Measurements from ENCODE around the gene TOPBP1. TPM values are rescaled to one million over a fixed set of nuclear protein-coding genes. Genes with fewer than 3 reads are reported as not detected.

The TOPBP1 gene
- total RNA-seq, 1 donor: 33.7 TPM

DNA sequence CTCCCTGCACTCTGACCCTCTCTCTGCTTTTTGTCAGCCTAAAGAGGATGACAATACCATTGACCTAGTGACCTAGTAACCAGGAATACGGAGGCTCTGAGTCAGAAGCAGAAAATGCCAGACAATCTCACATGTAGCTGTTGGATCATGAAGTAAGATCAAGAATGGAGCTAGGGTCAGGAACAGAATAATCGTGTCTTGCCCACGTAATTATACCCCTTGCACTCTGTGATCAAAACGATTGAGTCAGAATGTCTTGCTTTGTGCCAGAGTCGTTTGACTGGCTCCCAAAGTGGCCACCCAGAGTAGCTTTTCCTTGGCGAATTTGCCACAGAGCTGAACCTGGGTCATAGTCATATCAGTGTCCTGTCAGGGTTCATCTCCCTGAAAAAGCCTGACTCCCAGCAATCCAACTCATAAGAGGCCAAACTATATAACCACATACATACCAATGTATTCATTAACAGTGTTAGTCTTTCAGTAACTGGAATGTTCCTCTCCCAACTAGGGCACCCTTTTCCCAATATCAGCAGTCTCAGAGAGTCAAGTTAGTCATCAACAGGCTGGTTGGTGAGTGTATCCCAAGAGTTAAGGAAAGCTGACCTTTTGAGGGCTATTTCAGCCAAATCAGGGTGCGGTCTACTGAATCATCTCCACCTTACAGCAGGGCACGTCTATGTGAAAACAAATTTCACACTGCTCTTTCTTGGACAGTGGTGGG lies 93.3 kb downstream of the TOPBP1 start:
- Histone ChIP-seq H3K4me2 (ENCODE audit: insufficient read depth, low read length) (peak overlapping the region; percentile 21), H3K79me2 (ENCODE audit: insufficient read depth, low read length) (no peaks in the 10 kb centered on the region), H3K9me3 (ENCODE audit: low read depth, low read length) (no peaks in the 10 kb centered on the region), H3K27me3 (ENCODE audit: insufficient read depth, low read length) (no peaks in the 10 kb centered on the region), H3K4me1 (ENCODE audit: insufficient read depth, low read length) (peaks cover 47% of the 10 kb centered on the region), H2AFZ (ENCODE audit: low read length) (no peak overlapping the region), H3K36me3 (ENCODE audit: insufficient read depth, low read length) (no peaks in the 10 kb centered on the region), H3K27ac (ENCODE audit: low read depth, low read length) (peak overlapping the region; percentile 64), H4K20me1 (ENCODE audit: insufficient read depth, low read length) (no peaks in the 10 kb centered on the region), H3K4me3 (ENCODE audit: insufficient read depth, low read length) (no peak overlapping the region)
- DNase-seq (ENCODE audit: insufficient read length, low spot score, missing footprints): peak; percentile 91
- TF ChIP-seq, protein P1, sequence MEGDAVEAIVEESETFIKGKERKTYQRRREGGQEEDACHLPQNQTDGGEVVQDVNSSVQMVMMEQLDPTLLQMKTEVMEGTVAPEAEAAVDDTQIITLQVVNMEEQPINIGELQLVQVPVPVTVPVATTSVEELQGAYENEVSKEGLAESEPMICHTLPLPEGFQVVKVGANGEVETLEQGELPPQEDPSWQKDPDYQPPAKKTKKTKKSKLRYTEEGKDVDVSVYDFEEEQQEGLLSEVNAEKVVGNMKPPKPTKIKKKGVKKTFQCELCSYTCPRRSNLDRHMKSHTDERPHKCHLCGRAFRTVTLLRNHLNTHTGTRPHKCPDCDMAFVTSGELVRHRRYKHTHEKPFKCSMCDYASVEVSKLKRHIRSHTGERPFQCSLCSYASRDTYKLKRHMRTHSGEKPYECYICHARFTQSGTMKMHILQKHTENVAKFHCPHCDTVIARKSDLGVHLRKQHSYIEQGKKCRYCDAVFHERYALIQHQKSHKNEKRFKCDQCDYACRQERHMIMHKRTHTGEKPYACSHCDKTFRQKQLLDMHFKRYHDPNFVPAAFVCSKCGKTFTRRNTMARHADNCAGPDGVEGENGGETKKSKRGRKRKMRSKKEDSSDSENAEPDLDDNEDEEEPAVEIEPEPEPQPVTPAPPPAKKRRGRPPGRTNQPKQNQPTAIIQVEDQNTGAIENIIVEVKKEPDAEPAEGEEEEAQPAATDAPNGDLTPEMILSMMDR (IDR thresholded peaks at IDR 0.05; ENCODE audit: extremely low read depth, low read depth, low read length): no peak

DNA sequence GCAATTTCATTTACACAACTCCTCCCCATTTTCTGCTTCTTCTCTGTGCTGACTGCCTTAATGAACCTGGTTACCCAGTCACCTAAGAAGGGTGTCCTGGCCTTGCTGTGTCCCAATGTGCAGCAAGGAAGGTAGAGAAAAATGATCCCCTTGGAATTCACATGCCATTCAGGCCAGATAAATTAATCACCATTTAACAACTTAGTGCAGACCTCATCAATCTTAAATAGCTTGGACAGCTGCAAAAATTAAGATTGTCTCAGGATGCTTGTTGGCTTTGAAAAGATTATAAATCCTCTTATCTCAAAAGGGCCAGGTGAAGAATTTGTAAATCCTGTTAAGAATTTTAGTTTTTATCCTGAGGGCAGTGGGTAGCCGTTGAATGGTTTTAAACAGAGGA lies 97.9 kb downstream of the TOPBP1 start:
- no peak overlapping the region for H3K27ac ChIP-seq (ENCODE audit: low read depth, low read length)
- H3K9me3 ChIP-seq (ENCODE audit: low read depth, low read length): no peaks in the 10 kb centered on the region
- H3K36me3 ChIP-seq (ENCODE audit: insufficient read depth, low read length): no peaks in the 10 kb centered on the region
- H3K4me3 ChIP-seq (ENCODE audit: insufficient read depth, low read length): no peak overlapping the region
- H3K27me3 ChIP-seq (ENCODE audit: insufficient read depth, low read length): no peaks in the 10 kb centered on the region
- H2AFZ ChIP-seq (ENCODE audit: low read length): no peak overlapping the region
- TF ChIP-seq, protein P1 (IDR thresholded peaks at IDR 0.05; ENCODE audit: extremely low read depth, low read depth, low read length): no peak
- no peak overlapping the region for H3K4me2 ChIP-seq (ENCODE audit: insufficient read depth, low read length)
- no peaks in the 10 kb centered on the region for H4K20me1 ChIP-seq (ENCODE audit: insufficient read depth, low read length)
- peaks cover 17% of the 10 kb centered on the region for H3K4me1 ChIP-seq (ENCODE audit: insufficient read depth, low read length)
- H3K79me2 ChIP-seq (ENCODE audit: insufficient read depth, low read length): no peaks in the 10 kb centered on the region
- no peak for DNase-seq (ENCODE audit: insufficient read length, low spot score, missing footprints)

DNA sequence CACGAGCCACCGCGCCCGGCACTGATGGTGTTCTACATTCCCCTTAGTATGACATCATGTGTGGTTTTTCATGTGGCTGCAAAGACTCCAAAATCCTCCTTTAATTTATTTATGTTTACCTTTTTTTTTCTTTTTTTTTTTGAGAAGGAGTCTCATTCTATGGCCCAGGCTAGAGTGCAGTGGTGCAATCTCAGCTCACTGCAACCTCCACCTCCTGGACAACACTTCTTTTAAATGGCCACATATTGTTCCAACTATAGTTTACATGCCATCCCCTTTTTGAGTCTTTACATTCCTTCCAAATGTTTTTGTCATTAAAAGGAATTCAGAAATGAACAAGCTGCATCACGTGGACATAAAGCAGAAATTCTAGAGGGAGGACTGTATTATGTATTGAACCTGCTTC lies 98.6 kb downstream of the TOPBP1 start:
- TF ChIP-seq, protein P1 (IDR thresholded peaks at IDR 0.05; ENCODE audit: extremely low read depth, low read depth, low read length): no peak
- H2AFZ ChIP-seq (ENCODE audit: low read length): no peak overlapping the region
- H3K27ac ChIP-seq (ENCODE audit: low read depth, low read length): no peak overlapping the region
- H3K4me3 ChIP-seq (ENCODE audit: insufficient read depth, low read length): no peak overlapping the region
- no peaks in the 10 kb centered on the region for H3K36me3 ChIP-seq (ENCODE audit: insufficient read depth, low read length)
- H3K4me2 ChIP-seq (ENCODE audit: insufficient read depth, low read length): no peak overlapping the region
- H4K20me1 ChIP-seq (ENCODE audit: insufficient read depth, low read length): no peaks in the 10 kb centered on the region
- DNase-seq (ENCODE audit: insufficient read length, low spot score, missing footprints): no peak
- peaks cover 11% of the 10 kb centered on the region for H3K4me1 ChIP-seq (ENCODE audit: insufficient read depth, low read length)
- H3K79me2 ChIP-seq (ENCODE audit: insufficient read depth, low read length): no peaks in the 10 kb centered on the region
- no peaks in the 10 kb centered on the region for H3K9me3 ChIP-seq (ENCODE audit: low read depth, low read length)
- H3K27me3 ChIP-seq (ENCODE audit: insufficient read depth, low read length): no peaks in the 10 kb centered on the region

DNA sequence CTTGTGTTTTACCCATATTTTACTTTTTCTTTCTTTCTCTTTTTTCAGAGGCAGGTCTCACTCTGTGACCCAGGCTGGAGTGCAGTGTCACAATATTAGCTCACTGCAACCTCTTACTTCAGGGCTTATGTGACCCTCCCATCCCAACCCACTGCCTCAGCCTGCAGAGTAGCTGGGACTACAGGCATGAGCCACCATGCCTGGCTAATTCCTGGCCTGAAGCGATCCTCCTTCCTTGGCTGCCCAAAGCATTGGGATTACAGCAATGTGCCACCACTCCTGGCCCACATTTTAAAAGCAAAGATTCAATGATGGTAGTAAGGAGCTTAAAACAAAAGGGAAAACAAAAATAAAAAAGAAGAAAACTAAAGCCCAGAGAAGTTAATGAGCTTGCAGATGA lies 99.4 kb downstream of the TOPBP1 start:
- Histone ChIP-seq H3K27me3 (ENCODE audit: insufficient read depth, low read length) (no peaks in the 10 kb centered on the region), H3K27ac (ENCODE audit: low read depth, low read length) (no peak overlapping the region), H3K4me3 (ENCODE audit: insufficient read depth, low read length) (no peak overlapping the region), H3K9me3 (ENCODE audit: low read depth, low read length) (no peaks in the 10 kb centered on the region), H3K4me1 (ENCODE audit: insufficient read depth, low read length) (peaks cover 7% of the 10 kb centered on the region), H2AFZ (ENCODE audit: low read length) (no peak overlapping the region), H3K36me3 (ENCODE audit: insufficient read depth, low read length) (no peaks in the 10 kb centered on the region), H4K20me1 (ENCODE audit: insufficient read depth, low read length) (no peaks in the 10 kb centered on the region), H3K79me2 (ENCODE audit: insufficient read depth, low read length) (no peaks in the 10 kb centered on the region), H3K4me2 (ENCODE audit: insufficient read depth, low read length) (no peak overlapping the region)
- DNase-seq (ENCODE audit: insufficient read length, low spot score, missing footprints): no peak
- TF ChIP-seq, protein P1 (IDR thresholded peaks at IDR 0.05; ENCODE audit: extremely low read depth, low read depth, low read length): no peak

Measured in osteoblast (primary cell).